Measurements from ENCODE around the gene EFNA1. TPM values are rescaled to one million over a fixed set of nuclear protein-coding genes. Genes with fewer than 3 reads are reported as not detected.
A peak's percentile ranks its signal among the peaks of the same experiment; 100 is the strongest.

The EFNA1 gene
- total RNA-seq, 1 experiment from 2014 or later, result 19.7 TPM

GRCh38 chr1:155176544-155177071 lies 48.9 kb downstream of the EFNA1 start:
- RAD21 ChIA-PET (ENCODE audit: low non-redundant PET in 1 of 2, low total read pairs in 2 of 2, uncharacterized antibody in 2 of 2, unreplicated experiment in 2 of 2), result interaction anchor here in 1 of 2 experiments (0.5 to 1.1 kb wide), 2 partner anchors 16 to 17 kb away, joined by 3 read pairs; no protein-coding TSS in a partner anchor

More at GRCh38 chr1:155176544-155177071, 48.9 kb downstream of the EFNA1 start:
- Histone ChIP-seq H3K79me2 (ENCODE audit: insufficient read depth, low read length) (peaks cover 15% of the 10 kb centered on the region), H3K9ac (ENCODE audit: low read length) (no peak overlapping the region), H4K20me1 (ENCODE audit: insufficient read depth) (no peaks in the 10 kb centered on the region), H3K4me2 (ENCODE audit: low read length) (no peak overlapping the region), H3K27me3 (ENCODE audit: insufficient read depth, low read length) (no peaks in the 10 kb centered on the region), H3K9me2 (ENCODE audit: insufficient read depth) (no peaks in the 10 kb centered on the region), H3K4me1 (ENCODE audit: control insufficient read depth in 1 of 2, insufficient read depth in 2 of 2, low read length in 2 of 2) (peaks cover 7 to 42% of the 10 kb centered on the region in 2 experiments; a peak in 3 of 4 replicates), H3K27ac (ENCODE audit: low read depth, low read length) (no peak overlapping the region; the same call in 1 of the 2 replicates), H3K36me3 (ENCODE audit: control insufficient read depth in 1 of 2, insufficient read depth in 2 of 2, low read length in 2 of 2) (no peaks in the 10 kb centered on the region; a peak in 1 of 4 replicates), H3K9me3 (ENCODE audit: control insufficient read depth in 1 of 2, insufficient read depth in 1 of 2, low read depth in 1 of 2, low read length in 2 of 2) (no peaks in the 10 kb centered on the region), H3K4me3 (replicated peaks in 1 of 2; ENCODE audit: low read depth in 1 of 2, low read length in 2 of 2) (no peak overlapping the region), H2AFZ (ENCODE audit: low read depth, low read length, poor library complexity, severe bottlenecking) (no peak overlapping the region)
- BruUV-seq (replicated peaks), result no TSS peak
- intact Hi-C loops (cut with micrococcal nuclease), result loop anchor here (2.0 to 10.0 kb wide), 2 partner anchors 148 to 416 kb away; partner anchors contain the start of gene RUSC1
- CTCF ChIA-PET, result interaction anchor here (1.0 to 4.6 kb wide), 7 partner anchors 10 to 148 kb away, joined by 3 to 71 read pairs (median 5); no protein-coding TSS in a partner anchor
- DNase-seq (ENCODE audit: low read depth, low spot score) (peak; percentile 50), ATAC-seq (peak; percentile 56)
- POLR2A ChIA-PET, result interaction anchor here (1.0 to 2.5 kb wide), 3 partner anchors 17 to 65 kb away, joined by 3 to 15 read pairs (median 4); a partner anchor contains a TSS
- TF ChIP-seq POLR2A (IDR thresholded peaks at IDR 0.05; ENCODE audit: borderline replicate concordance, extremely low read depth, insufficient read depth, insufficient read length) (no peak), YY1 (IDR thresholded peaks at IDR 0.05; ENCODE audit: extremely low read depth, insufficient replicate concordance, low read depth, low read length) (no peak), CTCF (IDR thresholded peaks at IDR 0.05 in 2 of 3, conservative IDR thresholded peaks at IDR 0.05 in 1 of 3; ENCODE audit: borderline replicate concordance in 1 of 3, insufficient read depth in 1 of 3, low read depth in 2 of 3, low read length in 2 of 3) (peak in 2 of 3 experiments; percentile 93 to 94; a peak in 4 of 6 replicates), FOSL1 (IDR thresholded peaks at IDR 0.05; ENCODE audit: low read depth) (no peak), CEBPB (IDR thresholded peaks at IDR 0.05; ENCODE audit: low read depth) (no peak), TCF7L2 (IDR thresholded peaks at IDR 0.05; ENCODE audit: borderline replicate concordance, extremely low read depth, insufficient read depth, insufficient read length) (peak; percentile 58)

All from HCT116 (cell line).